Neural cell (in vitro differentiated cells): ENCODE results near the gene BABAM1. TPM values are rescaled to one million over a fixed set of nuclear protein-coding genes. Genes with fewer than 3 reads are reported as not detected.

Source experiments
- H2AFZ ChIP-seq: fragments of 200-600, 300-800 bp; sonication (generic), shearing (Covaris generic); 2 replicates; pipeline ENCODE4 v1.6.0; 2014; ENCODE audit warnings: low read depth, mild to moderate bottlenecking, antibody characterized with exemption, low read length, moderate library complexity
- H3F3A ChIP-seq: fragments of 200-600 bp; shearing (Covaris generic); 2 replicates; pipeline ENCODE4 v1.6.1; 2016; ENCODE audit warnings: mild to moderate bottlenecking, moderate library complexity, mixed read lengths, antibody characterized with exemption, low read length; ENCODE audit not compliant: insufficient read depth, poor library complexity, severe bottlenecking
- H3K27ac ChIP-seq: fragments of 200-600, 300-800 bp; sonication (generic), shearing (Covaris generic); 2 replicates; pipeline ENCODE4 v1.5.1; 2014; ENCODE audit warnings: mild to moderate bottlenecking, low read length, moderate library complexity
- H3K27me3 ChIP-seq: fragments of 300-800, 200-600 bp; sonication (generic), shearing (Covaris generic); 2 replicates; pipeline ENCODE4 v1.6.0; 2014; ENCODE audit warnings: mild to moderate bottlenecking, low read depth, low read length, moderate library complexity; ENCODE audit not compliant: insufficient read depth
- H3K36me3 ChIP-seq: fragments of 300-800, 200-600 bp; sonication (generic), shearing (Covaris generic); 2 replicates; pipeline ENCODE4 v1.5.1; 2014; ENCODE audit warnings: mild to moderate bottlenecking, antibody characterized with exemption, low read length, moderate library complexity; ENCODE audit not compliant: insufficient read depth
- H3K4me2 ChIP-seq: fragments of 300-800, 200-600 bp; sonication (generic), shearing (Covaris generic); 2 replicates; pipeline ENCODE4 v1.6.0; 2014; ENCODE audit warnings: mild to moderate bottlenecking, low read length
- H3K4me3 ChIP-seq: fragments of 300-800, 200-600 bp; sonication (generic), shearing (Covaris generic); 2 replicates; pipeline ENCODE4 v1.5.1; 2014; ENCODE audit warnings: mild to moderate bottlenecking, low read length, moderate library complexity
- H3K79me2 ChIP-seq: fragments of 200-600 bp; shearing (Covaris generic); replicated peaks from 2 replicates; pipeline ENCODE4 v1.6.0; 2014; ENCODE audit warnings: mild to moderate bottlenecking, low read length, moderate library complexity; ENCODE audit not compliant: insufficient read depth
- H3K9ac ChIP-seq: fragments of 300-800, 200-600 bp; sonication (generic), shearing (Covaris generic); 2 replicates; pipeline ENCODE4 v1.6.1; 2016; ENCODE audit warnings: mild to moderate bottlenecking, low read length, mixed read lengths
- H3K9me2 ChIP-seq: fragments of 200-600 bp; shearing (Covaris generic); 2 replicates; pipeline ENCODE4 v1.6.1; 2016; ENCODE audit warnings: mild to moderate bottlenecking, low read length, mixed read lengths; ENCODE audit not compliant: insufficient read depth
- H3K9me3 ChIP-seq: fragments of 200-600, 300-800 bp; sonication (generic), shearing (Covaris generic); 2 replicates; pipeline ENCODE4 v1.6.1; 2016; ENCODE audit warnings: mild to moderate bottlenecking, mixed run types, low read length, moderate library complexity, mixed read lengths
- H4K20me1 ChIP-seq: fragments of 200-600 bp; shearing (Covaris generic); 2 replicates; pipeline ENCODE4 v1.6.1; 2016; ENCODE audit warnings: mild to moderate bottlenecking, mixed run types; ENCODE audit not compliant: insufficient read depth
- EP300 ChIP-seq: fragments of 450-650 bp; conservative IDR thresholded peaks from 2 replicates; pipeline ENCODE4 v1.6.1; 2014; ENCODE audit warnings: antibody characterized with exemption, mild to moderate bottlenecking, moderate library complexity; ENCODE audit not compliant: poor library complexity, severe bottlenecking
- EZH2 ChIP-seq: fragments of 200-600, 300-800 bp; shearing (Covaris generic), sonication (generic); IDR thresholded peaks from 2 replicates; pipeline ENCODE4 v1.6.1; 2014; ENCODE audit warnings: antibody characterized with exemption, low read length, borderline replicate concordance, mild to moderate bottlenecking; ENCODE audit not compliant: insufficient read depth, poor library complexity, severe bottlenecking
- MXI1 ChIP-seq: fragments of 450-650 bp; conservative IDR thresholded peaks from 2 replicates; pipeline ENCODE4 v1.6.1; 2014; ENCODE audit warnings: antibody characterized with exemption, mild to moderate bottlenecking; ENCODE audit not compliant: poor library complexity, severe bottlenecking
- POLR2AphosphoS5 ChIP-seq: IDR thresholded peaks from 2 replicates; pipeline ENCODE4 v1.6.1; 2012
- RAD21 ChIP-seq: fragments of 450-650 bp; conservative IDR thresholded peaks from 2 replicates; pipeline ENCODE4 v1.6.1; 2014; ENCODE audit warnings: antibody characterized with exemption, mild to moderate bottlenecking, moderate library complexity
- REST ChIP-seq: IDR thresholded peaks from 2 replicates; pipeline ENCODE4 v1.6.1; 2012; ENCODE audit warnings: borderline replicate concordance
- SMC3 ChIP-seq: fragments of 450-650 bp; conservative IDR thresholded peaks from 2 replicates; pipeline ENCODE4 v1.6.1; 2014; ENCODE audit warnings: antibody characterized with exemption, mild to moderate bottlenecking, moderate library complexity; ENCODE audit not compliant: poor library complexity
- TAF1 ChIP-seq: IDR thresholded peaks from 2 replicates; pipeline ENCODE4 v1.6.1; 2012; ENCODE audit warnings: low read depth
- polyA plus RNA-seq: library from polyadenylated mRNA; depleted of rRNA; stranded (reverse); fragments of >200 nt; gene quantifications from 2 replicates; pipeline ENCODE4 v1.2.3, GENCODE V29; 2014
- TF ChIP-seq, protein P1 (sequence below): fragments of 450-650 bp; IDR thresholded peaks from 2 replicates; pipeline ENCODE4 v1.5.1; 2014; ENCODE audit warnings: antibody characterized with exemption, mild to moderate bottlenecking, moderate library complexity; ENCODE audit not compliant: poor library complexity, severe bottlenecking

The BABAM1 gene
- polyA plus RNA-seq, 1 donor from 2014 or later, result 123 TPM

- Histone ChIP-seq H4K20me1 (no peaks in the 10 kb centered on the region), H3K9me2 (no peaks in the 10 kb centered on the region), H2AFZ (no peak overlapping the region), H3K27ac (no peak overlapping the region), H3F3A (no peaks in the 10 kb centered on the region), H3K4me2 (no peak overlapping the region), H3K36me3 (no peaks in the 10 kb centered on the region), H3K79me2 (no peaks in the 10 kb centered on the region), H3K9ac (no peak overlapping the region), H3K4me3 (no peak overlapping the region), H3K9me3 (no peaks in the 10 kb centered on the region), H3K27me3 (no peaks in the 10 kb centered on the region)
- no peak for TF ChIP-seq TAF1
- TF ChIP-seq RAD21, result no peak
- no peak for TF ChIP-seq SMC3
- TF ChIP-seq, protein P1, sequence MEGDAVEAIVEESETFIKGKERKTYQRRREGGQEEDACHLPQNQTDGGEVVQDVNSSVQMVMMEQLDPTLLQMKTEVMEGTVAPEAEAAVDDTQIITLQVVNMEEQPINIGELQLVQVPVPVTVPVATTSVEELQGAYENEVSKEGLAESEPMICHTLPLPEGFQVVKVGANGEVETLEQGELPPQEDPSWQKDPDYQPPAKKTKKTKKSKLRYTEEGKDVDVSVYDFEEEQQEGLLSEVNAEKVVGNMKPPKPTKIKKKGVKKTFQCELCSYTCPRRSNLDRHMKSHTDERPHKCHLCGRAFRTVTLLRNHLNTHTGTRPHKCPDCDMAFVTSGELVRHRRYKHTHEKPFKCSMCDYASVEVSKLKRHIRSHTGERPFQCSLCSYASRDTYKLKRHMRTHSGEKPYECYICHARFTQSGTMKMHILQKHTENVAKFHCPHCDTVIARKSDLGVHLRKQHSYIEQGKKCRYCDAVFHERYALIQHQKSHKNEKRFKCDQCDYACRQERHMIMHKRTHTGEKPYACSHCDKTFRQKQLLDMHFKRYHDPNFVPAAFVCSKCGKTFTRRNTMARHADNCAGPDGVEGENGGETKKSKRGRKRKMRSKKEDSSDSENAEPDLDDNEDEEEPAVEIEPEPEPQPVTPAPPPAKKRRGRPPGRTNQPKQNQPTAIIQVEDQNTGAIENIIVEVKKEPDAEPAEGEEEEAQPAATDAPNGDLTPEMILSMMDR, result no peak
- TF ChIP-seq EZH2, result no peak
- TF ChIP-seq EP300, result no peak
- TF ChIP-seq POLR2AphosphoS5, result no peak
- no peak for TF ChIP-seq REST
- TF ChIP-seq MXI1, result no peak
Measured at GRCh38 chr19:17319473-17320238, 52.4 kb downstream of the BABAM1 start.

DNA sequence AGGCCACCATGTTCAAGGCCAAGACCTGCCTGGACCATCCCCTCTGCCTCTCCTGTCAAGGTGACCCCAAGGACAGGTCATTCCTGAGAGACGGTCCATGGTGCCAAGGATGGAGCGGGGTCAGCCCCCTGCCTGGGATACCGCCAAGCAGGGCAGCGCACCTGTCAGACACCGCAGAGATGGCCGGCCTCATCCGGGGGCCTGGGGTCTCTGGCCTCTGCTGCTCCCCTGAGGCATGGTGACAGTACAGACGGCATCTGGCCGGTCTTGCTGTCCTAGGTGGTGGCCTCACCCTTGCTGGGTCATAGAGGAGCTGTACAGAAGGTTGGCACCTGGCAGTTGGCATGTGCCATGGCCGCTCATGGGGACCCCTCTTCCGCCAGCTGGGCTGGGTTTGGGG is 53.2 kb downstream of the BABAM1 start:
- Histone ChIP-seq H3K9me2 (no peaks in the 10 kb centered on the region), H3K79me2 (no peaks in the 10 kb centered on the region), H3K4me3 (no peak overlapping the region), H3K27ac (no peak overlapping the region), H2AFZ (no peak overlapping the region), H3K9me3 (no peaks in the 10 kb centered on the region), H3F3A (no peaks in the 10 kb centered on the region), H3K4me2 (no peak overlapping the region), H3K36me3 (no peaks in the 10 kb centered on the region), H4K20me1 (no peaks in the 10 kb centered on the region), H3K27me3 (no peaks in the 10 kb centered on the region), H3K9ac (no peak overlapping the region)
- TF ChIP-seq POLR2AphosphoS5, result no peak
- no peak for TF ChIP-seq MXI1
- TF ChIP-seq SMC3, result no peak
- TF ChIP-seq REST, result no peak
- no peak for TF ChIP-seq EZH2
- no peak for TF ChIP-seq RAD21
